ENCODE data around the gene TNNI2. TPM values are rescaled to one million over a fixed set of nuclear protein-coding genes. Genes with fewer than 3 reads are reported as not detected.

Gene TNNI2
- total and polyA plus RNA-seq, 10 of the 15 experiments (the other 5 are each of a cell fraction or from before 2014, with no cell fraction given) = 0.14 to 0.79 (median 0.37) TPM; not detected in 4

- Histone ChIP-seq H3K4me3 (no peak overlapping the region), H3K4me1 (ENCODE audit: control insufficient read depth, insufficient read depth, low read length) (no peaks in the 10 kb centered on the region; the same call in 1 of the 2 replicates), H3K4me2 (ENCODE audit: control insufficient read depth, insufficient read depth) (no peak overlapping the region), H3K9ac (ENCODE audit: control insufficient read depth, insufficient read depth, low read length) (no peak overlapping the region), H3K27ac (ENCODE audit: control insufficient read depth, insufficient read depth) (no peak overlapping the region), H2AFZ (ENCODE audit: control insufficient read depth, low read depth, low read length) (no peak overlapping the region), H3K27me3 (replicated peaks in 1 of 2; ENCODE audit: control insufficient read depth in 2 of 2, insufficient read depth in 2 of 2, low read length in 1 of 2) (no peaks in the 10 kb centered on the region), H3K79me2 (ENCODE audit: control insufficient read depth, insufficient read depth, low read length) (no peaks in the 10 kb centered on the region; the same call in none of the 2 replicates), H3K9me3 (replicated peaks; ENCODE audit: control insufficient read depth, insufficient read depth, low read length) (no peaks in the 10 kb centered on the region), H3K36me3 (ENCODE audit: control insufficient read depth in 2 of 2, insufficient read depth in 2 of 2, low read length in 1 of 2) (peaks cover 0 to 15% of the 10 kb centered on the region in 2 experiments; a peak in 2 of 4 replicates), H4K20me1 (ENCODE audit: control insufficient read depth, insufficient read depth) (no peaks in the 10 kb centered on the region)
- no peak for DNase-seq (ENCODE audit: low read depth, low spot score)
- in situ Hi-C loops (cut with MboI) (no loop called here), intact Hi-C loops (cut with micrococcal nuclease; ENCODE audit: unreplicated experiment) (no loop called here)
- TF ChIP-seq POLR2A (IDR thresholded peaks at IDR 0.05; ENCODE audit: low read depth, low read length) (0 out of 2 replicates have a peak, but pooled peaks have one; percentile 23), PAX8 (IDR thresholded peaks at IDR 0.05) (no peak)
- SMC1A ChIA-PET (ENCODE audit: uncharacterized antibody, unreplicated experiment) = no interaction called here
- BruUV-seq (replicated peaks) = no TSS peak
- RAD21 ChIA-PET (ENCODE audit: unreplicated experiment) = interaction anchor here (1.4 kb wide), 1 partner anchor 41 kb away, joined by 3 read pairs; no protein-coding TSS in a partner anchor
- POLR2A ChIA-PET = no interaction called here
- FAIRE-seq = no peak
- ATAC-seq = no peak
- whole genome bisulfite sequencing (ENCODE audit: insufficient coverage, insufficient replicate concordance, low lambda C conversion rate, missing lambda C conversion rate) = 68% methylated on average over 32 of the region's 33 CpGs
- CTCF ChIA-PET = no interaction called here
Measured at GRCh38 chr11:1877211-1878136, 38.7 kb downstream of the TNNI2 start.

- H3K9ac ChIP-seq (ENCODE audit: control insufficient read depth, insufficient read depth, low read length) = no peak overlapping the region
- ChIA-PET POLR2A (no interaction called here), SMC1A (ENCODE audit: uncharacterized antibody, unreplicated experiment) (no interaction called here), RAD21 (ENCODE audit: unreplicated experiment) (no interaction called here), CTCF (interaction anchor here (0.5 to 1.0 kb wide), 2 partner anchors 26 to 39 kb away, joined by 3 to 4 read pairs; partner anchors contain the start of gene LSP1)
- ATAC-seq (no peak), FAIRE-seq (no peak), DNase-seq (ENCODE audit: low read depth, low spot score) (no peak)
- no peaks in the 10 kb centered on the region; the same call in none of the 2 replicates for H3K79me2 ChIP-seq (ENCODE audit: control insufficient read depth, insufficient read depth, low read length)
- no peaks in the 10 kb centered on the region; the same call in 1 of the 2 replicates for H3K4me1 ChIP-seq (ENCODE audit: control insufficient read depth, insufficient read depth, low read length)
- WGBS (ENCODE audit: insufficient coverage, insufficient replicate concordance, low lambda C conversion rate, missing lambda C conversion rate) = 90% methylated on average over 24 of the region's 30 CpGs
- H3K27me3 ChIP-seq (replicated peaks in 1 of 2; ENCODE audit: control insufficient read depth in 2 of 2, insufficient read depth in 2 of 2, low read length in 1 of 2) = no peaks in the 10 kb centered on the region
- no peak for TF ChIP-seq ETV6 (conservative IDR thresholded peaks at IDR 0.05 in 1 of 2, IDR thresholded peaks at IDR 0.05 in 1 of 2; ENCODE audit: borderline replicate concordance in 1 of 2, low read depth in 1 of 2)
- no peak for TF ChIP-seq ZZZ3 (IDR thresholded peaks at IDR 0.05; ENCODE audit: control insufficient read depth, insufficient read length, low read depth)
- TF ChIP-seq PRDM15 (CRISPR knock-in tag; IDR thresholded peaks at IDR 0.05) = no peak
- TF ChIP-seq RCOR1 (conservative IDR thresholded peaks at IDR 0.05; ENCODE audit: low read depth, low read length) = no peak
- 0 out of 2 replicates have a peak, but pooled peaks cover 3% of the 10 kb centered on the region for H4K20me1 ChIP-seq (ENCODE audit: control insufficient read depth, insufficient read depth)
- intact Hi-C loops (cut with micrococcal nuclease; ENCODE audit: unreplicated experiment) = no loop called here
- H3K4me3 ChIP-seq = no peak overlapping the region
- H3K36me3 ChIP-seq (ENCODE audit: control insufficient read depth in 2 of 2, insufficient read depth in 2 of 2, low read length in 1 of 2) = peaks cover 4 to 23% of the 10 kb centered on the region in 2 experiments; a peak in 3 of 4 replicates
- no peak overlapping the region for H2AFZ ChIP-seq (ENCODE audit: control insufficient read depth, low read depth, low read length)
- H3K4me2 ChIP-seq (ENCODE audit: control insufficient read depth, insufficient read depth) = no peak overlapping the region
- H3K9me3 ChIP-seq (replicated peaks; ENCODE audit: control insufficient read depth, insufficient read depth, low read length) = no peaks in the 10 kb centered on the region
- no TSS peak for BruUV-seq (replicated peaks)
- H3K27ac ChIP-seq (ENCODE audit: control insufficient read depth, insufficient read depth) = no peak overlapping the region
- in situ Hi-C loops (cut with MboI) = no loop called here
Measured at GRCh38 chr11:1878137-1879031, 39.6 kb downstream of the TNNI2 start.
